IPS-NIHi7 (cell line): ENCODE results near the gene TFF3.

Experiments used
- DNase-seq: peaks from one replicate; pipeline ENCODE4 v3.0.0; 2012; ENCODE audit warnings: mixed read lengths; ENCODE audit errors: extremely low spot score

TFF3 gene

GRCh38 chr21:42320791-42321190 lies 5.6 kb upstream of the TFF3 start:
- no peak for DNase-seq

GRCh38 chr21:42319851-42320572 lies 4.8 kb upstream of the TFF3 start:
- DNase-seq: no peak

GRCh38 chr21:42319376-42319775 lies 4.2 kb upstream of the TFF3 start:
- no peak for DNase-seq

GRCh38 chr21:42317826-42318746 lies 2.9 kb upstream of the TFF3 start:
- no peak for DNase-seq

- DNase-seq: no peak
Observed at GRCh38 chr21:42317341-42317741, 2.1 kb upstream of the TFF3 start.

- no peak for DNase-seq
Observed at GRCh38 chr21:42316891-42317290, 1.7 kb upstream of the TFF3 start.

- DNase-seq: no peak
Observed at GRCh38 chr21:42314616-42315295, 453 bp downstream of the TFF3 start.

- no peak for DNase-seq
Observed at GRCh38 chr21:42313501-42313969, 1.7 kb downstream of the TFF3 start.

- DNase-seq: no peak
Observed at GRCh38 chr21:42312626-42313104, 2.5 kb downstream of the TFF3 start.

- DNase-seq: no peak
Observed at GRCh38 chr21:42311816-42312625, 3.2 kb downstream of the TFF3 start.

- no peak for DNase-seq
Observed at GRCh38 chr21:42311160-42311559, 4.0 kb downstream of the TFF3 start.

- DNase-seq: no peak
Observed at GRCh38 chr21:42310411-42311001, 4.7 kb downstream of the TFF3 start.

GRCh38 chr21:42309753-42310213 lies 5.4 kb downstream of the TFF3 start:
- DNase-seq: peak; percentile 86

- no peak for DNase-seq
Observed at GRCh38 chr21:42308914-42309752, 6.1 kb downstream of the TFF3 start.

- no peak for DNase-seq
Observed at GRCh38 chr21:42308161-42308913, 6.9 kb downstream of the TFF3 start.

- no peak for DNase-seq
Observed at GRCh38 chr21:42307106-42307505, 8.1 kb downstream of the TFF3 start.

- DNase-seq: no peak
Observed at GRCh38 chr21:42306366-42307035, 8.7 kb downstream of the TFF3 start.

- DNase-seq: no peak
Observed at GRCh38 chr21:42305707-42306147, 9.5 kb downstream of the TFF3 start.
